DND-41 (cell line): Measurements from ENCODE around the gene UNC79.

Experiments
- EZH2 ChIP-seq: IDR thresholded peaks from 3 replicates; pipeline ENCODE4 v1.6.1; 2012; ENCODE audit warnings: borderline replicate concordance, low read depth, mild to moderate bottlenecking, moderate library complexity, low read length, inconsistent platforms; ENCODE audit not compliant: severe bottlenecking
- TF ChIP-seq, protein P1 (sequence below): IDR thresholded peaks from 2 replicates; pipeline ENCODE4 v1.5.1; 2012; ENCODE audit warnings: borderline replicate concordance, low read length, moderate library complexity, mild to moderate bottlenecking; ENCODE audit not compliant: poor library complexity, severe bottlenecking; ENCODE audit errors: extremely low read depth

DNA sequence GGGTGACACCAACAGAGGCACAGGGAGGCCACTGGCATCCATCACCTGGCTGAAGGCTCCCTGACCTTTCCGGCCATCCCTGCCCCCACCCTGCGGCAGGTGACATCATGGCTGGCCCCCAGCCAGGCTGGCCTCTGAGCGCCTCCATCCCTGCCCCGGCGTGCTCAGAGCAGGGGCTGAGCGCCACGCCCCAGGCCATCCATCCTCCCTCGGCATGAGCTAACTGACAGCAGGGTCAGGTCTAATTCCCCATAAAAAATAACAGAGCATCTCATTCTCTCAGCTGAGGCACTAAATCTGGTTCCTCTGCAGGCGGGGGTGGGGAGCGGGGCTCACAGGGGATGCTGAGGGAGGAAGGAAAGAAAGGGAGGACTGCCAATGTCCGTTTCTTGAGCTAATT is 306.9 kb downstream of the UNC79 start:
- TF ChIP-seq, protein P1, sequence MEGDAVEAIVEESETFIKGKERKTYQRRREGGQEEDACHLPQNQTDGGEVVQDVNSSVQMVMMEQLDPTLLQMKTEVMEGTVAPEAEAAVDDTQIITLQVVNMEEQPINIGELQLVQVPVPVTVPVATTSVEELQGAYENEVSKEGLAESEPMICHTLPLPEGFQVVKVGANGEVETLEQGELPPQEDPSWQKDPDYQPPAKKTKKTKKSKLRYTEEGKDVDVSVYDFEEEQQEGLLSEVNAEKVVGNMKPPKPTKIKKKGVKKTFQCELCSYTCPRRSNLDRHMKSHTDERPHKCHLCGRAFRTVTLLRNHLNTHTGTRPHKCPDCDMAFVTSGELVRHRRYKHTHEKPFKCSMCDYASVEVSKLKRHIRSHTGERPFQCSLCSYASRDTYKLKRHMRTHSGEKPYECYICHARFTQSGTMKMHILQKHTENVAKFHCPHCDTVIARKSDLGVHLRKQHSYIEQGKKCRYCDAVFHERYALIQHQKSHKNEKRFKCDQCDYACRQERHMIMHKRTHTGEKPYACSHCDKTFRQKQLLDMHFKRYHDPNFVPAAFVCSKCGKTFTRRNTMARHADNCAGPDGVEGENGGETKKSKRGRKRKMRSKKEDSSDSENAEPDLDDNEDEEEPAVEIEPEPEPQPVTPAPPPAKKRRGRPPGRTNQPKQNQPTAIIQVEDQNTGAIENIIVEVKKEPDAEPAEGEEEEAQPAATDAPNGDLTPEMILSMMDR: no peak
- no peak for TF ChIP-seq EZH2
